Mucosa of stomach (tissue), 1 donor: ENCODE measurements around the gene TEAD3.

Experiments used
- H3K27me3 ChIP-seq: one replicate; pipeline ENCODE4 v1.7.0; 2013; ENCODE audit warnings: mild to moderate bottlenecking, low read length; ENCODE audit not compliant: control insufficient read depth, insufficient read depth
- H3K36me3 ChIP-seq: one replicate; pipeline ENCODE4 v1.7.0; 2013; ENCODE audit warnings: low read length; ENCODE audit not compliant: control insufficient read depth, insufficient read depth
- H3K4me1 ChIP-seq: one replicate; pipeline ENCODE4 v1.7.0; 2013; ENCODE audit warnings: mild to moderate bottlenecking, low read length; ENCODE audit not compliant: control insufficient read depth, insufficient read depth
- H3K4me3 ChIP-seq: one replicate; pipeline ENCODE4 v1.7.0; 2013; ENCODE audit warnings: low read length
- H3K9ac ChIP-seq: one replicate; pipeline ENCODE4 v1.7.0; 2013; ENCODE audit warnings: mild to moderate bottlenecking, low read length, moderate library complexity
- H3K9me3 ChIP-seq: one replicate; pipeline ENCODE4 v1.7.0; 2013; ENCODE audit warnings: mild to moderate bottlenecking, low read length, moderate library complexity; ENCODE audit not compliant: control insufficient read depth
- donor health status: Pancreatic carcinoma.

TEAD3 gene

GRCh38 chr6:35511562-35511941, 14.7 kb upstream of the TEAD3 start:
- Histone ChIP-seq H3K9ac (no peak overlapping the region), H3K4me3 (no peak overlapping the region), H3K4me1 (peaks cover 4% of the 10 kb centered on the region), H3K9me3 (no peaks in the 10 kb centered on the region), H3K27me3 (peaks cover 40% of the 10 kb centered on the region), H3K36me3 (no peaks in the 10 kb centered on the region)

GRCh38 chr6:35510916-35511561, 14.2 kb upstream of the TEAD3 start:
- Histone ChIP-seq H3K4me1 (peaks cover 4% of the 10 kb centered on the region), H3K4me3 (no peak overlapping the region), H3K9ac (no peak overlapping the region), H3K27me3 (peaks cover 45% of the 10 kb centered on the region), H3K9me3 (no peaks in the 10 kb centered on the region), H3K36me3 (no peaks in the 10 kb centered on the region)

- Histone ChIP-seq H3K27me3 (peaks cover 56% of the 10 kb centered on the region), H3K9ac (no peak overlapping the region), H3K4me1 (peaks cover 4% of the 10 kb centered on the region), H3K36me3 (no peaks in the 10 kb centered on the region), H3K4me3 (no peak overlapping the region), H3K9me3 (no peaks in the 10 kb centered on the region)
Observed at GRCh38 chr6:35508542-35508941, 11.7 kb upstream of the TEAD3 start.

- no peak overlapping the region for H3K4me3 ChIP-seq
- H3K27me3 ChIP-seq, result peaks cover 59% of the 10 kb centered on the region
- no peaks in the 10 kb centered on the region for H3K9me3 ChIP-seq
- no peak overlapping the region for H3K9ac ChIP-seq
- H3K4me1 ChIP-seq, result peaks cover 4% of the 10 kb centered on the region
- no peaks in the 10 kb centered on the region for H3K36me3 ChIP-seq
Observed at GRCh38 chr6:35508027-35508426, 11.1 kb upstream of the TEAD3 start.

GRCh38 chr6:35507221-35507620, 10.3 kb upstream of the TEAD3 start:
- no peak overlapping the region for H3K4me3 ChIP-seq
- H3K27me3 ChIP-seq, result peaks cover 52% of the 10 kb centered on the region
- H3K9ac ChIP-seq, result no peak overlapping the region
- H3K4me1 ChIP-seq, result peaks cover 4% of the 10 kb centered on the region
- no peaks in the 10 kb centered on the region for H3K9me3 ChIP-seq
- no peaks in the 10 kb centered on the region for H3K36me3 ChIP-seq

GRCh38 chr6:35506536-35506935, 9.7 kb upstream of the TEAD3 start:
- Histone ChIP-seq H3K9ac (no peak overlapping the region), H3K36me3 (no peaks in the 10 kb centered on the region), H3K9me3 (no peaks in the 10 kb centered on the region), H3K4me1 (peaks cover 4% of the 10 kb centered on the region), H3K4me3 (no peak overlapping the region), H3K27me3 (peaks cover 48% of the 10 kb centered on the region)

- no peaks in the 10 kb centered on the region for H3K9me3 ChIP-seq
- H3K27me3 ChIP-seq, result peaks cover 43% of the 10 kb centered on the region
- H3K4me3 ChIP-seq, result no peak overlapping the region
Observed at GRCh38 chr6:35505999-35506412, 9.1 kb upstream of the TEAD3 start.

GRCh38 chr6:35503534-35503933, 6.7 kb upstream of the TEAD3 start:
- Histone ChIP-seq H3K36me3 (no peaks in the 10 kb centered on the region), H3K4me1 (peaks cover 4% of the 10 kb centered on the region), H3K27me3 (peaks cover 23% of the 10 kb centered on the region), H3K9me3 (no peaks in the 10 kb centered on the region), H3K9ac (no peak overlapping the region), H3K4me3 (no peak overlapping the region)

More at GRCh38 chr6:35505999-35506412, 9.1 kb upstream of the TEAD3 start:
- H3K36me3 ChIP-seq, result no peaks in the 10 kb centered on the region
- H3K4me1 ChIP-seq, result no peaks in the 10 kb centered on the region
- H3K9ac ChIP-seq, result no peak overlapping the region

GRCh38 chr6:35501784-35502183, 4.9 kb upstream of the TEAD3 start:
- no peak overlapping the region for H3K4me3 ChIP-seq
- H3K4me1 ChIP-seq, result peaks cover 17% of the 10 kb centered on the region
- H3K9me3 ChIP-seq, result no peaks in the 10 kb centered on the region
- no peak overlapping the region for H3K9ac ChIP-seq
- no peaks in the 10 kb centered on the region for H3K36me3 ChIP-seq
- peaks cover 33% of the 10 kb centered on the region for H3K27me3 ChIP-seq

GRCh38 chr6:35500782-35501181, 3.9 kb upstream of the TEAD3 start:
- Histone ChIP-seq H3K9me3 (no peaks in the 10 kb centered on the region), H3K4me1 (peaks cover 18% of the 10 kb centered on the region), H3K9ac (no peak overlapping the region), H3K4me3 (no peak overlapping the region), H3K36me3 (no peaks in the 10 kb centered on the region), H3K27me3 (peaks cover 25% of the 10 kb centered on the region)

- H3K36me3 ChIP-seq, result no peaks in the 10 kb centered on the region
- no peak overlapping the region for H3K9ac ChIP-seq
- peaks cover 32% of the 10 kb centered on the region for H3K4me1 ChIP-seq
- H3K9me3 ChIP-seq, result no peaks in the 10 kb centered on the region
- H3K4me3 ChIP-seq, result no peak overlapping the region
- peaks cover 19% of the 10 kb centered on the region for H3K27me3 ChIP-seq
Observed at GRCh38 chr6:35499372-35499771, 2.5 kb upstream of the TEAD3 start.

GRCh38 chr6:35498422-35499067, 1.7 kb upstream of the TEAD3 start:
- H3K27me3 ChIP-seq, result peaks cover 17% of the 10 kb centered on the region
- peak overlapping the region; percentile 80 for H3K9ac ChIP-seq
- no peak overlapping the region for H3K4me3 ChIP-seq
- H3K9me3 ChIP-seq, result no peaks in the 10 kb centered on the region
- peaks cover 41% of the 10 kb centered on the region for H3K4me1 ChIP-seq
- no peaks in the 10 kb centered on the region for H3K36me3 ChIP-seq
